Measurements from ENCODE around the gene DZIP1L.

Gene DZIP1L

GRCh38 chr3:138068046-138068445, 47.4 kb downstream of the DZIP1L start:
- H3K4me1 ChIP-seq (ENCODE audit: control insufficient read depth, insufficient read depth, low read length), result 0 out of 2 replicates have a peak, but pooled peaks cover 4% of the 10 kb centered on the region
- no peaks in the 10 kb centered on the region for H3K9me3 ChIP-seq (ENCODE audit: control insufficient read depth, insufficient read depth, low read length)
- no peak overlapping the region for H3K4me3 ChIP-seq (ENCODE audit: low read depth, low read length)
- H3K9ac ChIP-seq (ENCODE audit: low read depth, low read length), result no peak overlapping the region
- no peaks in the 10 kb centered on the region for H3K27me3 ChIP-seq (ENCODE audit: control insufficient read depth, insufficient read depth, low read length)
- H3K27ac ChIP-seq (ENCODE audit: low read depth, low read length), result no peak overlapping the region
- peaks cover 57% of the 10 kb centered on the region for H3K36me3 ChIP-seq (ENCODE audit: control insufficient read depth, insufficient read depth, low read length)

- Histone ChIP-seq H3K36me3 (ENCODE audit: control insufficient read depth, insufficient read depth, low read length) (peaks cover 63% of the 10 kb centered on the region), H3K9ac (ENCODE audit: low read depth, low read length) (no peak overlapping the region), H3K9me3 (ENCODE audit: control insufficient read depth, insufficient read depth, low read length) (no peaks in the 10 kb centered on the region), H3K4me1 (ENCODE audit: control insufficient read depth, insufficient read depth, low read length) (no peaks in the 10 kb centered on the region), H3K27me3 (ENCODE audit: control insufficient read depth, insufficient read depth, low read length) (no peaks in the 10 kb centered on the region), H3K4me3 (ENCODE audit: low read depth, low read length) (no peak overlapping the region), H3K27ac (ENCODE audit: low read depth, low read length) (no peak overlapping the region)
Measured at GRCh38 chr3:138066972-138067371, 48.4 kb downstream of the DZIP1L start.

GRCh38 chr3:138066383-138066782, 49.0 kb downstream of the DZIP1L start:
- H3K36me3 ChIP-seq (ENCODE audit: control insufficient read depth, insufficient read depth, low read length), result peaks cover 58% of the 10 kb centered on the region
- H3K27ac ChIP-seq (ENCODE audit: low read depth, low read length), result no peak overlapping the region
- H3K4me3 ChIP-seq (ENCODE audit: low read depth, low read length), result no peak overlapping the region
- no peaks in the 10 kb centered on the region for H3K9me3 ChIP-seq (ENCODE audit: control insufficient read depth, insufficient read depth, low read length)
- no peaks in the 10 kb centered on the region for H3K27me3 ChIP-seq (ENCODE audit: control insufficient read depth, insufficient read depth, low read length)
- H3K4me1 ChIP-seq (ENCODE audit: control insufficient read depth, insufficient read depth, low read length), result no peaks in the 10 kb centered on the region
- no peak overlapping the region for H3K9ac ChIP-seq (ENCODE audit: low read depth, low read length)

GRCh38 chr3:138065949-138066348, 49.5 kb downstream of the DZIP1L start:
- H3K4me3 ChIP-seq (ENCODE audit: low read depth, low read length), result no peak overlapping the region
- no peaks in the 10 kb centered on the region for H3K27me3 ChIP-seq (ENCODE audit: control insufficient read depth, insufficient read depth, low read length)
- no peak overlapping the region for H3K27ac ChIP-seq (ENCODE audit: low read depth, low read length)
- H3K4me1 ChIP-seq (ENCODE audit: control insufficient read depth, insufficient read depth, low read length), result no peaks in the 10 kb centered on the region
- H3K36me3 ChIP-seq (ENCODE audit: control insufficient read depth, insufficient read depth, low read length), result peaks cover 53% of the 10 kb centered on the region
- no peaks in the 10 kb centered on the region for H3K9me3 ChIP-seq (ENCODE audit: control insufficient read depth, insufficient read depth, low read length)
- H3K9ac ChIP-seq (ENCODE audit: low read depth, low read length), result no peak overlapping the region

- H3K9ac ChIP-seq (ENCODE audit: low read depth, low read length), result no peak overlapping the region
- no peak overlapping the region for H3K27ac ChIP-seq (ENCODE audit: low read depth, low read length)
- no peaks in the 10 kb centered on the region for H3K27me3 ChIP-seq (ENCODE audit: control insufficient read depth, insufficient read depth, low read length)
- H3K4me3 ChIP-seq (ENCODE audit: low read depth, low read length), result no peak overlapping the region
- peaks cover 6% of the 10 kb centered on the region; the same call in 1 of the 2 replicates for H3K4me1 ChIP-seq (ENCODE audit: control insufficient read depth, insufficient read depth, low read length)
- no peaks in the 10 kb centered on the region for H3K9me3 ChIP-seq (ENCODE audit: control insufficient read depth, insufficient read depth, low read length)
- peaks cover 50% of the 10 kb centered on the region for H3K36me3 ChIP-seq (ENCODE audit: control insufficient read depth, insufficient read depth, low read length)
Measured at GRCh38 chr3:138063416-138063815, 52.0 kb downstream of the DZIP1L start.

GRCh38 chr3:138062626-138063025, 52.8 kb downstream of the DZIP1L start:
- Histone ChIP-seq H3K9me3 (ENCODE audit: control insufficient read depth, insufficient read depth, low read length) (no peaks in the 10 kb centered on the region), H3K9ac (ENCODE audit: low read depth, low read length) (no peak overlapping the region), H3K36me3 (ENCODE audit: control insufficient read depth, insufficient read depth, low read length) (peaks cover 46% of the 10 kb centered on the region), H3K4me3 (ENCODE audit: low read depth, low read length) (no peak overlapping the region), H3K27me3 (ENCODE audit: control insufficient read depth, insufficient read depth, low read length) (no peaks in the 10 kb centered on the region), H3K4me1 (ENCODE audit: control insufficient read depth, insufficient read depth, low read length) (peaks cover 6% of the 10 kb centered on the region; the same call in 1 of the 2 replicates), H3K27ac (ENCODE audit: low read depth, low read length) (no peak overlapping the region)

GRCh38 chr3:138062037-138062436, 53.4 kb downstream of the DZIP1L start:
- Histone ChIP-seq H3K9me3 (ENCODE audit: control insufficient read depth, insufficient read depth, low read length) (no peaks in the 10 kb centered on the region), H3K4me3 (ENCODE audit: low read depth, low read length) (no peak overlapping the region), H3K27me3 (ENCODE audit: control insufficient read depth, insufficient read depth, low read length) (no peaks in the 10 kb centered on the region), H3K27ac (ENCODE audit: low read depth, low read length) (no peak overlapping the region), H3K4me1 (ENCODE audit: control insufficient read depth, insufficient read depth, low read length) (peaks cover 6% of the 10 kb centered on the region; the same call in 1 of the 2 replicates), H3K9ac (ENCODE audit: low read depth, low read length) (no peak overlapping the region), H3K36me3 (ENCODE audit: control insufficient read depth, insufficient read depth, low read length) (peaks cover 46% of the 10 kb centered on the region)

GRCh38 chr3:138060792-138061191, 54.6 kb downstream of the DZIP1L start:
- Histone ChIP-seq H3K9me3 (ENCODE audit: control insufficient read depth, insufficient read depth, low read length) (no peaks in the 10 kb centered on the region), H3K36me3 (ENCODE audit: control insufficient read depth, insufficient read depth, low read length) (peaks cover 34% of the 10 kb centered on the region), H3K4me3 (ENCODE audit: low read depth, low read length) (no peak overlapping the region), H3K27me3 (ENCODE audit: control insufficient read depth, insufficient read depth, low read length) (no peaks in the 10 kb centered on the region), H3K4me1 (ENCODE audit: control insufficient read depth, insufficient read depth, low read length) (peaks cover 6% of the 10 kb centered on the region; the same call in 1 of the 2 replicates), H3K9ac (ENCODE audit: low read depth, low read length) (no peak overlapping the region), H3K27ac (ENCODE audit: low read depth, low read length) (no peak overlapping the region)

GRCh38 chr3:138059261-138059660, 56.1 kb downstream of the DZIP1L start:
- no peak overlapping the region for H3K27ac ChIP-seq (ENCODE audit: low read depth, low read length)
- H3K9me3 ChIP-seq (ENCODE audit: control insufficient read depth, insufficient read depth, low read length), result no peaks in the 10 kb centered on the region
- no peak overlapping the region for H3K9ac ChIP-seq (ENCODE audit: low read depth, low read length)
- no peaks in the 10 kb centered on the region for H3K27me3 ChIP-seq (ENCODE audit: control insufficient read depth, insufficient read depth, low read length)
- H3K4me1 ChIP-seq (ENCODE audit: control insufficient read depth, insufficient read depth, low read length), result peaks cover 6% of the 10 kb centered on the region; the same call in 1 of the 2 replicates
- H3K4me3 ChIP-seq (ENCODE audit: low read depth, low read length), result no peak overlapping the region
- peaks cover 21% of the 10 kb centered on the region for H3K36me3 ChIP-seq (ENCODE audit: control insufficient read depth, insufficient read depth, low read length)

GRCh38 chr3:138057384-138057783, 58.0 kb downstream of the DZIP1L start:
- H3K4me1 ChIP-seq (ENCODE audit: control insufficient read depth, insufficient read depth, low read length), result peaks cover 6% of the 10 kb centered on the region; the same call in 1 of the 2 replicates
- no peaks in the 10 kb centered on the region for H3K9me3 ChIP-seq (ENCODE audit: control insufficient read depth, insufficient read depth, low read length)
- H3K27me3 ChIP-seq (ENCODE audit: control insufficient read depth, insufficient read depth, low read length), result no peaks in the 10 kb centered on the region
- no peak overlapping the region for H3K9ac ChIP-seq (ENCODE audit: low read depth, low read length)
- peaks cover 4% of the 10 kb centered on the region for H3K36me3 ChIP-seq (ENCODE audit: control insufficient read depth, insufficient read depth, low read length)
- no peak overlapping the region for H3K27ac ChIP-seq (ENCODE audit: low read depth, low read length)
- no peak overlapping the region for H3K4me3 ChIP-seq (ENCODE audit: low read depth, low read length)

- no peak overlapping the region for H3K9ac ChIP-seq (ENCODE audit: low read depth, low read length)
- H3K4me1 ChIP-seq (ENCODE audit: control insufficient read depth, insufficient read depth, low read length), result no peaks in the 10 kb centered on the region
- H3K9me3 ChIP-seq (ENCODE audit: control insufficient read depth, insufficient read depth, low read length), result no peaks in the 10 kb centered on the region
- H3K27me3 ChIP-seq (ENCODE audit: control insufficient read depth, insufficient read depth, low read length), result no peaks in the 10 kb centered on the region
- no peak overlapping the region for H3K4me3 ChIP-seq (ENCODE audit: low read depth, low read length)
- no peak overlapping the region for H3K27ac ChIP-seq (ENCODE audit: low read depth, low read length)
- H3K36me3 ChIP-seq (ENCODE audit: control insufficient read depth, insufficient read depth, low read length), result no peaks in the 10 kb centered on the region
Measured at GRCh38 chr3:138054057-138054456, 61.4 kb downstream of the DZIP1L start.

Data from HUES48 (cell line).